Hepatocyte (in vitro differentiated cells): ENCODE results near the gene CCSER2.

ENCODE experiments used
- EZH2 ChIP-seq: fragments of 200-600 bp; sonication (generic); IDR thresholded peaks from 2 replicates; pipeline ENCODE4 v1.6.1; 2016; ENCODE audit warnings: antibody characterized with exemption, mild to moderate bottlenecking, borderline replicate concordance
- EZH2phosphoT487 ChIP-seq: fragments of 200-600 bp; sonication (generic); IDR thresholded peaks from one replicate; pipeline ENCODE4 v1.6.1; 2018; ENCODE audit warnings: antibody characterized with exemption, mild to moderate bottlenecking, low read depth, moderate library complexity; ENCODE audit not compliant: unreplicated experiment, severe bottlenecking
- TF ChIP-seq, protein P1 (sequence below): fragments of 200-600 bp; sonication (generic); IDR thresholded peaks from 2 replicates; pipeline ENCODE4 v1.5.1; 2016; ENCODE audit warnings: antibody characterized with exemption, mild to moderate bottlenecking; ENCODE audit not compliant: poor library complexity

DNA sequence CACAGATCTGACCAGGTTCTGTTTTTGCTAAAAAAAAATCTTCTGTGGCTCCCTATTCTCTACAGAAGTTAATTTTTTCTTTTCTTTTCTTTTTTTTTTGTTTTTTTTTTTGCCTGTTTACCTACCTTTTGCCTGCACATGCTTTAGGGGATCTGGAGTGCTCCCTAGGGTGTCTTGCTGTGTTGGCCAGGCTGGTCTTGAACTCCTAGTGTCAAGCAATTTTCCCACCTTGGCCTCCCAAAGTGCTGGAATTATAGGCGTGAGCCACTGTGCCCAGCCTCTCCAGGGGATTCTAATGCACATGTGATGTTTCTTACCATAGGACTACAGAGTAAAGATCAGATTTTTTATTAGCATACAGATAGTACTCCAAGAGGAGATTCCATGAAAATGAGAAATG, 10.6 kb downstream of the CCSER2 start:
- TF ChIP-seq, protein P1, sequence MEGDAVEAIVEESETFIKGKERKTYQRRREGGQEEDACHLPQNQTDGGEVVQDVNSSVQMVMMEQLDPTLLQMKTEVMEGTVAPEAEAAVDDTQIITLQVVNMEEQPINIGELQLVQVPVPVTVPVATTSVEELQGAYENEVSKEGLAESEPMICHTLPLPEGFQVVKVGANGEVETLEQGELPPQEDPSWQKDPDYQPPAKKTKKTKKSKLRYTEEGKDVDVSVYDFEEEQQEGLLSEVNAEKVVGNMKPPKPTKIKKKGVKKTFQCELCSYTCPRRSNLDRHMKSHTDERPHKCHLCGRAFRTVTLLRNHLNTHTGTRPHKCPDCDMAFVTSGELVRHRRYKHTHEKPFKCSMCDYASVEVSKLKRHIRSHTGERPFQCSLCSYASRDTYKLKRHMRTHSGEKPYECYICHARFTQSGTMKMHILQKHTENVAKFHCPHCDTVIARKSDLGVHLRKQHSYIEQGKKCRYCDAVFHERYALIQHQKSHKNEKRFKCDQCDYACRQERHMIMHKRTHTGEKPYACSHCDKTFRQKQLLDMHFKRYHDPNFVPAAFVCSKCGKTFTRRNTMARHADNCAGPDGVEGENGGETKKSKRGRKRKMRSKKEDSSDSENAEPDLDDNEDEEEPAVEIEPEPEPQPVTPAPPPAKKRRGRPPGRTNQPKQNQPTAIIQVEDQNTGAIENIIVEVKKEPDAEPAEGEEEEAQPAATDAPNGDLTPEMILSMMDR, result no peak
- no peak for TF ChIP-seq EZH2
- no peak for TF ChIP-seq EZH2phosphoT487
